ENCODE results near the gene MYOG.

The MYOG gene

GRCh38 chr1:203072002-203072602 is 13.7 kb downstream of the MYOG start:
- no peak for DNase-seq

- DNase-seq = no peak
These were observed 16.6 kb downstream of the MYOG start for GRCh38 chr1:203069030-203069747.

GRCh38 chr1:203066965-203067364 is 18.8 kb downstream of the MYOG start:
- DNase-seq = no peak

GRCh38 chr1:203065986-203066385 is 19.8 kb downstream of the MYOG start:
- no peak for DNase-seq

GRCh38 chr1:203065191-203065590 is 20.6 kb downstream of the MYOG start:
- DNase-seq = no peak

- no peak for DNase-seq
These were observed 22.5 kb downstream of the MYOG start for GRCh38 chr1:203063287-203063686.

GRCh38 chr1:203060115-203060514 is 25.7 kb downstream of the MYOG start:
- DNase-seq = no peak

- no peak for DNase-seq
These were observed 26.3 kb downstream of the MYOG start for GRCh38 chr1:203059485-203059884.

GRCh38 chr1:203058676-203058935 is 27.2 kb downstream of the MYOG start:
- no peak for DNase-seq

GRCh38 chr1:203057911-203058675 is 27.7 kb downstream of the MYOG start:
- DNase-seq = no peak

GRCh38 chr1:203056516-203056915 is 29.3 kb downstream of the MYOG start:
- DNase-seq = no peak

GRCh38 chr1:203056012-203056411 is 29.8 kb downstream of the MYOG start:
- DNase-seq = no peak

- no peak for DNase-seq
These were observed 30.5 kb downstream of the MYOG start for GRCh38 chr1:203055161-203055799.

- no peak for DNase-seq
These were observed 31.2 kb downstream of the MYOG start for GRCh38 chr1:203054642-203055041.

- DNase-seq = no peak
These were observed 31.6 kb downstream of the MYOG start for GRCh38 chr1:203054184-203054583.

- DNase-seq = no peak
These were observed 33.2 kb downstream of the MYOG start for GRCh38 chr1:203052601-203053000.

- no peak for DNase-seq
These were observed 33.9 kb downstream of the MYOG start for GRCh38 chr1:203051841-203052324.

GRCh38 chr1:203050826-203051225 is 35.0 kb downstream of the MYOG start:
- DNase-seq = no peak

- no peak for DNase-seq
These were observed 36.1 kb downstream of the MYOG start for GRCh38 chr1:203049576-203050180.

- no peak for DNase-seq
These were observed 36.7 kb downstream of the MYOG start for GRCh38 chr1:203049077-203049476.

GRCh38 chr1:203048555-203049051 is 37.2 kb downstream of the MYOG start:
- DNase-seq = no peak

GRCh38 chr1:203048086-203048485 is 37.7 kb downstream of the MYOG start:
- DNase-seq = no peak
